ENCODE data around the gene FRMD4B.
"Not testable (repeated sequence)": the region's sequence is repeated elsewhere in the genome, so short reads cannot be mapped to it uniquely, and the experiment has no call there.

The FRMD4B gene

DNA sequence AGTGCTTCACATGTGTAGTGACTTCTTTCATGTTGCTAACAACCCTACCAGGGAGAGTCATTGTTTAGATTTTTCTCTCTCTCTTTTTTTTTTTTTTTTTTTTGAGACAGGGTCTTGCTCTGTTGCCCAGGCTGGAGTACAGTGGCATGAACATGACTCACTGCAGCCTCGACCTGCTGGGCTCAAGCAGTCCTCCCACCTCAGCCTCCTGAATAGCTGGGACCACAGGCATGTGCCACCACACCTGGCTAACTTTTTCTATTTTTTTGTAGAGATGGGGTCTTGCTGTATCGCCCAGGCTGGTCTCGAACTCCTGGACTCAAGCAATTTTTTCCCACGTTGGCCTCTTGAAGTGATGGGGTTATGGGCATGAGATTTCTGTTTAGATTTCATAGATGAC, 63.4 kb downstream of the FRMD4B start:
- not testable (repeated sequence) for DNase-seq (ENCODE audit: low spot score)

DNA sequence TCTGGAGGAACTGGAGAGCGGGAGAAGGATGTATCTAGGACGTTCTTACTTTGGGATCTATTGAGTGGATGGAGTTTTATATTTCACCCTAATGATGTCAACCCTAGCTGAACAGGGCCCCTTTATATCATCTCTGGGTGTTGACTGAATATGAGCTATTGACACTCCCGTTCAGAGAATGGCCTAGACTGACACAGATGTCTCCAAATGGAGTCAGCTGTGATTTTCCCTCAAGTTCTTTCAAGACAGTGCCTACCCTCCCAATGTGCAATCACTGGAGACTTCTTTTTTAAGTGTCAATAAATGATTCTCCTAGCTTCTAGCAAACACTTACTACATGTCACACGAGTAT, 63.8 kb downstream of the FRMD4B start:
- no peak for DNase-seq (ENCODE audit: low spot score)

DNA sequence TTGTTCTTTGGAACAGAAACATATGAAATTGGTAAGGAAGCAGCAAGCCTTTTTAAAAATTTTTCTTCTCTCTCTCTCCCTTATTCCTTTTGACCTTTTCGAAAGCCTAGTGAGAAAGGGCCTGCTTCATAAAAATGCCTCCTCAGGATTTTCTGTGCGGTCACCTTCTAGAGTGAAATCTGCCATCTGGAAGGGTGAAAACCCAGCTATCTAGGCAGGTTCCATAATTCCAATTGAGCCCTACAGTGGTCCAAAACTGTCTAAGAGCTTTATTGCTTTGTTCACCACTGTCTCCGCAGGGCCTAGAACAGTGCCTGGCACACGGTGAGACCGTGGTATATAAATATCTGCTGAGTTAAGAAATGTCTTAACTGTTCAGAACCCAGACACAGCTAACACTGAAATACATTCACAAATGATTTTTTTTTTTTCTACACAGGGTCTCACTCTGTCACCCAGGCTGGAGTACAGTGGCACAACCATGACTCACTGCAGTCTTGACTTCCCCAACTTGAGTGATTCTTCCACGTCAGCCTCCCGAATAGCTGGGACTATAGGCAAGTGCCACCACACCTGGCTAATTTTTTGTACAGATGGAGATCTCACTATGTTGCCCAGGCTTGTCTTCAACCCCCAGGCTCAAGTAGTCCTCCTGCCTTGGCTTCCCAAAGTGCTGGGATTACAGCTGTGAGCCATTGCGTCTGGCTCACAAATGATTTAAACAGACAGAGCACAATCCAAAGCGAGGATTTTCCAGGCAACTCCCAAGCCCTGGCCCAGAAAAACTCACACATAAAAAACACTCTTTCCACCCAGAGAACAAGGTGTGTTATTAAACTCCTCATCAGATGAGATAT, 64.4 kb downstream of the FRMD4B start:
- DNase-seq (ENCODE audit: low spot score) = no peak

DNA sequence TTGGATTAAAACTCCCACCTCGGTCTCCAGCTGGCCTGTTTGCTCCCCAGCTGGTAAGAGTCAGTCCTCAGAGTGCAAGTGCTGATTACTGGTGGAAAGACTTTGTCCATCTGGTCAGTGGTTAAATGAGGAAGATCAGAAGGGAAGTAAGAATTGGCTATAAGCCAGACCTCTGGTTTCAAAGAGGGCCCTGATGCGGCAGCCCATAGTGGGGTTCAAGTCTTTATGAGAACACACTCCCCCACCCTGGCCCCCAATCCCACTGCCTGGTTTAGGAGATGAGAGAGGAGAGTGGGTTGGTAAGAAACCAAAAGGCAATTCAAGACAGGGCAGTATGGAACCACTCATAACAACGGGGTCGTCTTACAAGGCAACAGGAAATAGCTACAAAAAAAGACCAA, 65.0 kb downstream of the FRMD4B start:
- DNase-seq (ENCODE audit: low spot score) = no peak

DNA sequence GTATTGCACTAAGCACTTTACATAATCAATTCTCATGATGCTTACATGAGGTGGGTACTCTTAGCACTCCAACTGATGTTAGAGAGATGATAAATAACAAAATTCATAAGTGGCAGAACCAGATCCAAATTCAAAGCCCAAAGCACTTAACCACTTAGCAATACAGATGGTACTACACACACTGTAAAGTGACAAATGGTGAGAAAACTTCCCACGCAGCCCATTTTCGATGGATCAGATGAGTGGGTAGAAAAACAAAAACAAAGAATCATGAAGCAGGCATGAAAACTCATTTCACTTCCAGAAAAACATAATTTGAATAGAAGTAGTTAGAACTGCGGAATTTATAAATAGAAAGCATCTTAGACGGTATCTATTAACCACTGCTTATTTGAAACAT, 66.2 kb downstream of the FRMD4B start:
- DNase-seq (ENCODE audit: low spot score) = no peak

DNA sequence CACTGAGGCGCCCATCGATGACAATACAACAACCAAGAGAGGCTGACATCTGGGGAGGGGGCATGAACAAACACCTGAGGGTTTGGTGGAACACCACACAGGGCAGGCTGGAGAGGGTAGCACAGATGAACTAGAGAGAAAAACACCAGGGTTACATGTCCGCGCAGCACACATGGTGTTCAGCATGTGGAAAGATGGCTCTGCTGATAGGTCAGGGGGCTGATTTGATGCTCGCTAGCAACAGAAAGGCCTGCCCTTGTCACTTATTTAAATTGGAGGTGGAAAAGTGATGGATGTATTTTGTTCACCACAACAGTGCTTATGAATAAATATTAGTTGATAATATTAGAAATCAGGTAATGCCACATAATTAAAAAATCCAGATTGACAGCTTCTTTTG, 67.5 kb downstream of the FRMD4B start:
- DNase-seq (ENCODE audit: low spot score) = no peak

DNA sequence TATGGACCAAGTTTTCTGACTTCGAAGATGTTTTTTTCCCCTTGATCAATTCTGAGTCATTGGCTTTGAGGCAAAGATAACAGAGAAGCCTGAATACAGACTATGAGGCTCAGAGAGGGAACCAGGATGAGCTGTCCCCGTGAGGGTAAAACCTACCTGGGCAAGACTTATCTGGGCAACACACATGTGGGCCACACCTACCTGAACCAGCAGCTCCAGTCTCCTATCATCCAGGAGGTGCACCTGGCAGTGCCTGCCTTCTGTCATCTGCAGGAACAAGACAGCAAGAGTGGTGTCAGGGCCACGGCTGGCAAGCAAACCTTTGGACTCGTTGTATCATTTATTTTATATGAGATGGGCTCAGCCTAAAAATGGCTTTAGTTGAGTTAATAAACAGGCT, 72.6 kb downstream of the FRMD4B start:
- DNase-seq (ENCODE audit: low spot score) = no peak

DNA sequence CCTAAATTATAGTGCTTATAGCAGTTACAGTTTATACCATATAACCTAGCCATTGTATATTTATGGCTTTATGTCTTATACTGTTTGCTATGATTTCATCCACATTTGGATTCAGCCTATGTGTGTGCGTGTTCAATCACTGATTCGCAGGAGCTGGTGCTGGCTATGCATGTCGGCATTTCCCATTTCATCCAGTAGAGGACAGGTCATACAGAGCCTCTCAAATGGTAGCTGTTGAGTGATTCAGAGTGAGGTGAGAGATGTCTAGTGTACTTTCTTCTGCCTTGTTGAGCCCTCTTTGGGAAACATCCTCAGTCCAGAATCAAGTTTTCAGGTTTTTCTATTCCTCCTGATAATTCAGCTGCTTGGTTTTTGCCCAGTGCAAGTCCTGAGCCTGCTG, 76.1 kb downstream of the FRMD4B start:
- no peak for DNase-seq (ENCODE audit: low spot score)

DNA sequence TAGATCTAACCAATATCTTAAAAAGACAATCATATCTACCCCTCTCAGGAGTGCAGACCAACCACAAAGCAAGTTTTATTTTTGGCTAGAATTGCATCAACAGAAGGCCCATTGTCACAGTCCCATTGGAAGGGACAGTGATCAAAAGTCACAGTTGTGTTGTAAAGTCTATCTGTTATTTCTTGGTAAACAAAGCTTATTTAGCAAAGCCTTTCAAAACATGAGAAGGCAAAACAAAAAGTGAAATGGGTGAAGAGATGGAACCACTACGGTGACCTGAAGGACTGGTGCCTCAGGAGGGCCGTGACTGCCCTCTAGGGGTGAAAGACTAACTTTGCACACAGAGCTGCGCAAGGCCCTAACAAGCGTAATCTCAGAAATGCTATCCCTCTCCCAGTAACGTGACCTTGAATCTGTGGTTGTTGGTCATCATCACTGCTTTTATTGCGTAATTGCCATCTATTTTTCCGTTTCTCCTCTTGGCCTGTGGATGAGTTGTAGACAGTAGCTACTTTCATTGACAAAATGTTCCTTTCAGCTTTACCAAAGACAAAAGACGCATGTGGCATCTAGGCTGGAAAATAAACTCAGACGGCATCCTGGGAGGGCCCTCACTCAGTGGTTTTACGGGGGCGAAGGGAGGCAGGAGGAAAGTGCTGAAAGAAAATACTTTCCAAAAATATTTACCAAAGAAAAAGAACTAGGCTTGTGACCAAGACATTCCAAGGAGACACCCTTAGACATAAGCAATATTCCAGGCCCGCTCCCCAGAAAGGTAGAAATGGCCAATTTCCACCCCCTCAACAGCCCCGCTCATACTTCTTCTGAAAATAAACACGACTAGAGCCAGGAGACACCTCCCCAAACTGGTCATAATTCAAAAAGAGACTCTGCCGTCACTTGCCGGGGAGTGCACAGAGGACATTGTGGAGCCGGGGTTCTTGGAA, 79.4 kb downstream of the FRMD4B start:
- peak; percentile 88 for DNase-seq (ENCODE audit: low spot score)

DNA sequence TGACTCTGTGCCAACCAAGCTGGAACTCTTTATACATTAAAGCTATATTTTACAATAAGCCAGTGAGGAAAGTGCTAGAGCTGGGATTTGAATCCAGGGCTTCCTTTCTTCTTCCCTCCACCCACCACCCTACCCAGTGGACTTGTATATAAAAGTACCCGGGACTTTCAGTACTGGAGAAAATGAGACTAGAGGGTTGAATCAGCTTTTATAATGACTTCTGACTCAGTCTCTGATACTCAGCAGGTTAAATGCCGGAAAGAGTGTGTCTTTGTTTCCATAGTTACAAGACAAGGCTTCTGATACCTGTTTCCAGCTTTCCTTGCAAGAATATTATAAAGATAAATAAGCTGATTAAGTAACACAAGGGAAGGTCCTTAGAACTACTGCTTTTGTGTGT, 80.9 kb downstream of the FRMD4B start:
- peak; percentile 70 for DNase-seq (ENCODE audit: low spot score)

DNA sequence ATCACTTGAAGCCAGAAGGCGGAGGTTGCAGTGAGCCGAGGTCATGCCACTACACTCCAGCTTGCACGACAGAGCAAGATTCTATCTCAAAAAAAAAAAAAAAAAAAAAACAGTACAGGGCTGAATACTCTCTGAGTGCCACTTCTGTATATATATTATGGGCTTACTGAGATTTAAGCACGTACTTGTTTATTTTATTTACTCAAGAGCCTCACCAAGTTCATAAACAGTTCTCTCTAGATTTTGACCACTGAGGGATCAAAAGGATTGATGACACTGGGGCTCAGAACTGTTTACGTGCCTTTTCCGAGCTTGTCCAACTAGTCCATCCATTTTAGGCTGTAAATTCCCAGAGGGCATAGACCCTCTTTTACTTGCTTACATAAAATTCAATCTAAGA, 81.5 kb downstream of the FRMD4B start:
- no peak for DNase-seq (ENCODE audit: low spot score)

DNA sequence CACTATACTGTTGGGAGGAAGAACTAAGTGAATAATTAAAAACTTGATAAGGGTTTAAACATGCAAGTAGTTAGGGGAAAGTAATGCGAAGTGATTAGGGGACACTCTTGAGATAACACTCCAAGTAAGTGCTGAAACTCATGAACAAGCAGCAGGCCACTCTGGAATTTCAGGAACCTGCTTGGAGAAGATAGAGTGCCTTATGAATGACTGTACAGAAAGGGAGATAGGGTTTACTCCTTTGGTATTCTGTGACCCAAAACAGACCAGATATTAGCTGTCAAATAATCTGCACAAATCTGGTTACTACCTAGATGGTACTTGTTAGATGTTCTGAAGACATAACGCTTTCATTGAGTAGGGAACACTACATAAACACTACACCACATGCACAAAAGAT, 85.6 kb downstream of the FRMD4B start:
- no peak for DNase-seq (ENCODE audit: low spot score)

DNA sequence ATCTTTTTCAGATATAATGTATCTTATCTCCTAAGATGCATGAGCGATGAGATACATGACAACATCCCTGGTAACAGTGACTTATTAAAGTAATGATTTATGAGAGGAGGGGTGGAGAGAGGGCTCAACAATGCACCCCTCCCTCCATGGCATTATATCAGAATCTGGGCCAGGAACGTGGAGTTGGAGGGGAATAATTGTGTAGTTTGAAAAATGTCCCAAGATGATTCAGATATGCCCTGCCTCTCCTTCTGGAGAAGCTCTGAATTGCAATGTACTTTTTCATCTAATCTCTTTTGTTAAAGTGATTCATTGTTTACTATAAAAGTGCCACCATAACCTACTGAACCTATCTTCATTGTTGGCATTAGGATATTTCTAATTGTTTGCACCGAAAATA, 86.5 kb downstream of the FRMD4B start:
- no peak for DNase-seq (ENCODE audit: low spot score)

DNA sequence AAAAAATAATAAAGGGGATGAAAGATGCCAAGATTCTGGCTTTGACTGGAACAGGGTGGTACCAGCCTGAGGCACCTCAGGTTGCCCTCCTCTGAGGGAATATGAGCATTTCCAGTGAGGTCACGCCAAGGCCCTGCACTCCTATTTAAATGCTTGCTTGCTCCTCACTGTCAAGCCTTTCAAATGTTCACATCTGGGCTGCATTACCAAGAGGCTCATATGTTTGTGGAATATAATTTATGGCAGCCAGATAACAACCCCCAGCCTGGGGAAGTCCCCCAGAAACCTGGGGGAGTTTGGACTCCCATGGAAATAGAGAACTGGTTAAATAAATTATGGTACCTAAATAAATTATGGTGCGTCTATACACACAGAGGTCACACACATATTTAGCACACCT, 88.4 kb downstream of the FRMD4B start:
- DNase-seq (ENCODE audit: low spot score) = no peak

DNA sequence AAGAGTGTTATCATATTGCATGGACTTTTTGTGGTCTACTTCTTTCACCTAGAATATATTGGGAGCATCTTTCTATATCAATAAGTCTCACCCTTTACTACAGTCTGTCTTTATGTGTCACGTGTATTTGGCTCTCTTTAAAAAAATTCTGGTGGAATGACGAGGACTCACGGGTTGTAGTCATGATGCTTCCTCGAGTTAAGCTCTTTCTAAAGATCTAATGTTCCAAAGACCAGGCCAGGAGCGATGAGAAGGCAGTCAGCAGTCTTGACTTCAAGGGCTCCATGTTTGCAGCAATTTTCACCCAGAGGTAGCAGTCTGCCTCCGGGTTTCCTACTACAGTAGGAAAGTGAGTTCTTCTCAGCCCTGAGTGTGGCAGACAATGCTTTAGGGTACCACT, 88.9 kb downstream of the FRMD4B start:
- DNase-seq (ENCODE audit: low spot score) = no peak

DNA sequence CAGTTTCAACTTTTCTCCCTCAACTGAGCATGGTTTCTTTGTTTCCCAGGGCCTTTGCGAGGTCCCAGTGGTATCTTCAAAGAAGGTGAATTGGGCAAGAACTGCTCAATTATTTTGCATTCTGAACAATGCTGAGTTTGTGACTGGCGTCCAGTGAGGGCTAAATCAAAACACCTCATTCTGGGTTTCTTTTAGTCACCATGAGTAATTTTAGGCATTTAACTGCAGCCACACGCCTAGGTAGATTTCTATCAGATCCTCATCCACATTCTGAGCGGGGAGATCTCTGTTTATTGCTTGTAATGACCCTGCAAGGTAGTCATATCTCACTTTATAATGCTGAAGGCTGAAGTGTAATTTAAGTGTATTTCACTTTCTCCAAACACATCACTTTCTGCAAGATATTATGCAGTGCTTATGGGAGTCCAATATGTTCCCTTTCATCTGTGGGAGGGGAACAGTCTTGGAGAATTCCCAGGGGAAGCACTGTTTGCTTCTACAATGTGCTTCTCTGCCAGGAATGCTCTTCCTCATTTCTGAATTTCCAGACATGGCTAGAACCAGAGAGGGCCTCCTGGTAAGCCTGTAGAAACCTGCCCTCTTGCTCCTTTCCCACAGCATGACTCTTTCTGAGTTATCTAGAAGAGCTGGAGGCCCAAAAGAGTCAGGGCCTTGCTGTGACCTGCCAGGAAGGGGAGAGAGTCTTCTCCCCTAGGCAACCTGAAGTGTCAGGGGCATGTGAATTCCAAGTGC, 91.7 kb downstream of the FRMD4B start:
- DNase-seq (ENCODE audit: low spot score) = peak; percentile 51

DNA sequence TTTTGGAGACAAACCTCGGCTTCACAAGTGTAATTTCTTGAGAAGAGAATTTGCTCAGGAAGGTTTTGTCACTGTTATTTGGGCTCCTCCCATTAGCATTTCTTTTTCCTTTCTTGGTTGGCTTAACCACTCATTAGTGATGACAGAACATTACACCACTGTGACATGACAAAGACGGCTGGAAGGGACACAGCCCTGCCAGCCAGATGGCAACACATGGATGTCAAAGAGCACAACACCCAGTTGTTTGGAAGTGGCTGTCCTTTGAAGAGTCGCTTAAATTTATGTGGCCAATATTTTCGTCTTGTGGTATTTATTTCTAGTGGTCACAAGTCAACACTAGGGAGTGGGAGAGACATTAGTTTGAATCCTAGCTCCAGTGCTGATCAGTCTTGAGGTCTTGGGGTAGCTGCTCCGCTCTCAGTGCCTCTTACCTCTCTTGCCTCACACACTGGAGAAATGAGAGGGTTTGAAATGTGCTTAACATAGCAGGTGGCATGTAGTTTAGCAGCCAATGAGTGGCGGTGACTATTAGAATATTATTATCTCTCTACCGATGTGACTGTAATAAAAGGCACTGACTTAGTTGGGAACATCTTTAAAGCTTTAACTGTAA, 92.8 kb downstream of the FRMD4B start:
- DNase-seq (ENCODE audit: low spot score) = no peak

DNA sequence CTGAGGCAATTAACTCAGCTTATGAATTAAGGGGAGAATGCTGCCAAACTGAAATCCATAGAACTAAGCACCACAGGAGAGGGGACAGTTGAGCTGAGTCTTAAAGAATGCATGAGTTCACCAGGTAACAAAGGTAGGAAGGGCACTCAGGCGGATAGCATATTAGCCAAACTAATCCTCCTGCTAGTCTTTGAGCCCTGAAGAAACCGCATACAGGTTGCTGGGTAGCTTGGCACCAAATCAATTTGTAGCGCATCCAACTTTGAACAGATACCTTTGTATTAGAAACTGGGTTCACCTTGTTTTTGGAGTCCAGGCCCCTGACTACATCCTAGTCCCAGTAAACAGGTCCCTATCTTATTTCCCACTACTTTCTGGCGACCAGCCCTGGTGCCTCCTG, 93.7 kb downstream of the FRMD4B start:
- no peak for DNase-seq (ENCODE audit: low spot score)

DNA sequence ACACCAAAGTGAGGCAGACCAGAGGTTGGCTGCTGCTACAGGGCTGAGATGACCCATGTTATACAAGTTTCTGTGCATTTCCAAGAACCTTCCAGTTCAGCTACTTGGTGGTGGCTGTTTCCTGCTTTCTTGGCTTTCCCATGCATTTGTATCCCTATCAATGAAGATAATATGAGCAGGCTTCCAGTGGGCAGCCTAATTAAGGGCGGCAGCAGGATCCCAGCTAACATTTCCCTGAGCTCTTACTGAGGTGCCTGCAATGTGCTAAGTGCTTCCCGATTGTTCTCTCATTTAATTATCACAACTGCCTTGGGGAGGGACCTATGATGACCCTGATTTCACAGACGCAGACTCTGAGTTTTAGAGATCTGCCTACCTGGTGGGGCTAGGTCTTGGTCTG, 95.5 kb downstream of the FRMD4B start:
- no peak for DNase-seq (ENCODE audit: low spot score)

DNA sequence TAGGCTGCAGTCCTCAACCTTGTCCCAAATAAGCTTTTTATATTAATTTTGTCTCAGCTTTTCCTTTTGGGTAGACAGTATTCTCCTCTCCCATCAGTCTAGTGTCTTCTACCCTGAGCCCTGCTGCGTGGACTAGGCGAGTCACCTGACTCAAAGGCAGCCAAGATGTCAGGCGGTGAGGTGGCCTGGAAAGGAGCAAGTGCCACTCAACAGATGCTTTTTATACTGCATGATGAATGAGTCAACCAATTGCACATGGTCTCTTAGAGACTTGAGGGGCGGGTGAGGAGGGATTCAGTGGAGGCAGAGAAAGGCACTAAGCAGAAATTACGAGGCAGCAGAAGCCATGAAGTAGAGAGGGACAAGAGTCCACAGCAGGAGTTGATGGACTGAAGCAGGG, 95.9 kb downstream of the FRMD4B start:
- DNase-seq (ENCODE audit: low spot score) = no peak

DNA sequence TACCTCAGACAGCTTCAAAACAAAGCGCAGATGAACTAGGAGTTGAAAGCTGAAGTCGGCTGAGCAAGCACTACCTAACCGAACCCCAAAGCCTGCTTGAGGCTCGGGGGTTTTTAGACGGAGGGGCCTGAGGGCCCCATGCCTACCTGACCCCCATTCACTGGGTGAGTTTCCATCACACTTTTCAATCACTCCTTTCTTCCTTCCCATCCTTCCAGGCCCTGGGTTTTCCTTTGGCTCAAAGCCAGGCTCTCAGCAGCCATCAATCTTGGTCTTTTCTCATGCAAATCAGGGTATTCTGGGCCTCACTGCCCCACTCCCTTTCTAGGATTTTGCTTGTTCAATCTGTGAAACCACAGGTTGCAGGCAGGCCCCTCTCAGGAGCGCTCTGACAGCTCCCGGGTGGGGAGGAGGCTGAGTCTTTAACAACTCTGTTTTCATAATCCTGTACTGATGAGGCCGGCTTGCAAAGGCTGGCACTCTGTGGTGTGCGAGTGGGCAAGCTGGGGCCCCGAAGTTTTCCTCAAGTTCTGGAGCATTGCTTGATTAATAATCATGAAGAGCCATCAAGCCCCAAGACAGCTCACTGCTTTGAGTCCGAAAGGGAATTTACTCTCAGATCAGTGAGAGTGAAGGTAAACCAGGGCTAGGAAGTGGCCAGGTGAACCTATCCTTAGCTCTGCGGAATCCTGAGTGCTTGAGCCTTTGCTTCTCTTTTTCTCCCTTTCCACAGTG, 97.6 kb downstream of the FRMD4B start:
- DNase-seq (ENCODE audit: low spot score) = peak; percentile 82
